ENCODE results near the gene ZNF423.
"Not testable (repeated sequence)": the region's sequence is repeated elsewhere in the genome, so short reads cannot be mapped to it uniquely, and the experiment has no call there.

ZNF423 gene

GRCh38 chr16:49878540-49878939 is 22.6 kb upstream of the ZNF423 start:
- not testable (repeated sequence) for H3K9me3 Mint-ChIP-seq (ENCODE audit: low read depth)
- H3K27me3 Mint-ChIP-seq = peaks cover 25% of the 10 kb centered on the region

GRCh38 chr16:49876716-49877129 is 20.8 kb upstream of the ZNF423 start:
- Mint-ChIP-seq H3K9me3 (ENCODE audit: low read depth) (no peaks in the 10 kb centered on the region), H3K27me3 (peaks cover 26% of the 10 kb centered on the region), H3K4me1 (ENCODE audit: low read depth) (no peaks in the 10 kb centered on the region), H3K36me3 (no peaks in the 10 kb centered on the region), H3K4me3 (no peak overlapping the region), H3K27ac (no peak overlapping the region)

More at GRCh38 chr16:49878540-49878939, 22.6 kb upstream of the ZNF423 start:
- not testable (repeated sequence) for H3K4me3 Mint-ChIP-seq; H3K4me1 Mint-ChIP-seq (ENCODE audit: low read depth); H3K27ac Mint-ChIP-seq; H3K36me3 Mint-ChIP-seq

- Mint-ChIP-seq H3K9me3 (ENCODE audit: low read depth) (no peaks in the 10 kb centered on the region), H3K4me1 (ENCODE audit: low read depth) (no peaks in the 10 kb centered on the region), H3K27ac (no peak overlapping the region), H3K27me3 (peaks cover 23% of the 10 kb centered on the region), H3K4me3 (no peak overlapping the region), H3K36me3 (no peaks in the 10 kb centered on the region)
These were observed 20.1 kb upstream of the ZNF423 start for GRCh38 chr16:49875806-49876715.

GRCh38 chr16:49874613-49875237 is 18.8 kb upstream of the ZNF423 start:
- H3K36me3 Mint-ChIP-seq = no peaks in the 10 kb centered on the region
- no peak overlapping the region for H3K4me3 Mint-ChIP-seq
- H3K27ac Mint-ChIP-seq = no peak overlapping the region
- H3K27me3 Mint-ChIP-seq = peaks cover 23% of the 10 kb centered on the region
- H3K4me1 Mint-ChIP-seq (ENCODE audit: low read depth) = no peaks in the 10 kb centered on the region
- H3K9me3 Mint-ChIP-seq (ENCODE audit: low read depth) = no peaks in the 10 kb centered on the region

- H3K27ac Mint-ChIP-seq; H3K36me3 Mint-ChIP-seq; H3K4me3 Mint-ChIP-seq; H3K4me1 Mint-ChIP-seq (ENCODE audit: low read depth); H3K9me3 Mint-ChIP-seq (ENCODE audit: low read depth): not testable (repeated sequence)
- peaks cover 18% of the 10 kb centered on the region for H3K27me3 Mint-ChIP-seq
These were observed 15.9 kb upstream of the ZNF423 start for GRCh38 chr16:49871824-49872223.

GRCh38 chr16:49869731-49870130 is 13.8 kb upstream of the ZNF423 start:
- Mint-ChIP-seq H3K4me1 (ENCODE audit: low read depth) (no peaks in the 10 kb centered on the region), H3K9me3 (ENCODE audit: low read depth) (no peaks in the 10 kb centered on the region), H3K27ac (no peak overlapping the region), H3K4me3 (no peak overlapping the region), H3K27me3 (peaks cover 12% of the 10 kb centered on the region), H3K36me3 (no peaks in the 10 kb centered on the region)

GRCh38 chr16:49867796-49868668 is 12.1 kb upstream of the ZNF423 start:
- Mint-ChIP-seq H3K27ac (no peak overlapping the region), H3K9me3 (ENCODE audit: low read depth) (no peaks in the 10 kb centered on the region), H3K4me1 (ENCODE audit: low read depth) (no peaks in the 10 kb centered on the region), H3K36me3 (no peaks in the 10 kb centered on the region), H3K4me3 (no peak overlapping the region), H3K27me3 (peaks cover 5% of the 10 kb centered on the region)

GRCh38 chr16:49867234-49867633 is 11.3 kb upstream of the ZNF423 start:
- Mint-ChIP-seq H3K27ac (no peak overlapping the region), H3K36me3 (no peaks in the 10 kb centered on the region), H3K27me3 (peaks cover 4% of the 10 kb centered on the region), H3K4me3 (no peak overlapping the region), H3K9me3 (ENCODE audit: low read depth) (no peaks in the 10 kb centered on the region), H3K4me1 (ENCODE audit: low read depth) (no peaks in the 10 kb centered on the region)

- H3K4me1 Mint-ChIP-seq (ENCODE audit: low read depth) = no peaks in the 10 kb centered on the region
- H3K4me3 Mint-ChIP-seq = no peak overlapping the region
- no peaks in the 10 kb centered on the region for H3K9me3 Mint-ChIP-seq (ENCODE audit: low read depth)
- no peaks in the 10 kb centered on the region for H3K36me3 Mint-ChIP-seq
- peaks cover 4% of the 10 kb centered on the region for H3K27me3 Mint-ChIP-seq
- no peak overlapping the region for H3K27ac Mint-ChIP-seq
These were observed 10.7 kb upstream of the ZNF423 start for GRCh38 chr16:49866595-49867071.

- H3K36me3 Mint-ChIP-seq = no peaks in the 10 kb centered on the region
- peaks cover 7% of the 10 kb centered on the region for H3K27me3 Mint-ChIP-seq
- no peak overlapping the region for H3K27ac Mint-ChIP-seq
- H3K4me1 Mint-ChIP-seq (ENCODE audit: low read depth) = peaks cover 5% of the 10 kb centered on the region
- no peak overlapping the region for H3K4me3 Mint-ChIP-seq
- no peaks in the 10 kb centered on the region for H3K9me3 Mint-ChIP-seq (ENCODE audit: low read depth)
These were observed 6.8 kb upstream of the ZNF423 start for GRCh38 chr16:49862694-49863093.

- Mint-ChIP-seq H3K36me3 (no peaks in the 10 kb centered on the region), H3K4me3 (no peak overlapping the region), H3K9me3 (ENCODE audit: low read depth) (no peaks in the 10 kb centered on the region), H3K27me3 (peaks cover 10% of the 10 kb centered on the region), H3K27ac (no peak overlapping the region), H3K4me1 (ENCODE audit: low read depth) (peaks cover 9% of the 10 kb centered on the region)
These were observed 5.4 kb upstream of the ZNF423 start for GRCh38 chr16:49861299-49861698.

- Mint-ChIP-seq H3K4me3 (no peak overlapping the region), H3K27ac (no peak overlapping the region), H3K27me3 (peaks cover 10% of the 10 kb centered on the region), H3K9me3 (ENCODE audit: low read depth) (no peaks in the 10 kb centered on the region), H3K4me1 (ENCODE audit: low read depth) (peaks cover 9% of the 10 kb centered on the region), H3K36me3 (no peaks in the 10 kb centered on the region)
These were observed 4.7 kb upstream of the ZNF423 start for GRCh38 chr16:49860593-49860992.

GRCh38 chr16:49859125-49859811 is 3.4 kb upstream of the ZNF423 start:
- Mint-ChIP-seq H3K27me3 (peaks cover 10% of the 10 kb centered on the region), H3K27ac (no peak overlapping the region), H3K9me3 (ENCODE audit: low read depth) (no peaks in the 10 kb centered on the region), H3K4me1 (ENCODE audit: low read depth) (peaks cover 9% of the 10 kb centered on the region), H3K4me3 (peak overlapping the region; percentile 72), H3K36me3 (no peaks in the 10 kb centered on the region)
